ENCODE data around the gene PLK2.

DNA sequence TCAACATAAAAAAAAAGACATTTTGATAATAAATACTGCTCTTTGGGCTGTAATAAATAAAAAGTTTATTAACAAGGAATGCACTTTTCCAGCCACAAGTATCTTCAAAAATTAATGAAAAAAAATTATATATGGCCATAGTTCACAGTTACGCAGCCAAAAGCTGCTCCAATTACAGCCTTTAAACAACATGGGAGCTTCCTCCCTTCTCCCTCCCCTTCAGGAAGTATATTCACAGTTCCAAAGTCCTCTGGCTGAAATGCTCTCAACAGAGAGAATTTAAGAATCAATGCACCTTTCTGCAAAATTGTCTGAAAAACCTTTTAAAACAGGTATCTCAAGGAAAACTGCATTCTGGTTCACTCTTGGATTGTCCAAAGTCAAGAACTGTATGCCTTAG lies 5.9 kb downstream of the PLK2 start:
- TF ChIP-seq CTCF (IDR thresholded peaks at IDR 0.05) (no peak), POLR2A (IDR thresholded peaks at IDR 0.05) (no peak)
